PFSK-1 (cell line): ENCODE measurements around the gene RAB3GAP1.

Source experiments
- FOXP2 ChIP-seq: optimal IDR thresholded peaks from 2 replicates; pipeline ENCODE3; 2011; ENCODE audit warnings: borderline replicate concordance, control low read depth, inconsistent platforms; ENCODE audit not compliant: insufficient read depth; ENCODE audit errors: extremely low read length, extremely low read depth
- POLR2AphosphoS5 ChIP-seq: IDR thresholded peaks from 2 replicates; pipeline ENCODE4 v1.6.1; 2012; ENCODE audit warnings: low read depth, mild to moderate bottlenecking, control low read depth, low read length, moderate library complexity
- SIN3A ChIP-seq: IDR thresholded peaks from 2 replicates; pipeline ENCODE4 v1.6.1; 2012; ENCODE audit warnings: mild to moderate bottlenecking, low read length, moderate library complexity, borderline replicate concordance; ENCODE audit not compliant: insufficient read depth
- TAF1 ChIP-seq: IDR thresholded peaks from 2 replicates; pipeline ENCODE4 v1.6.1; 2012; ENCODE audit warnings: low read length, control low read depth, borderline replicate concordance; ENCODE audit not compliant: insufficient read depth
- TF ChIP-seq, protein P1 (sequence below), 2 experiments: IDR thresholded peaks; 2 replicates each; pipeline versions ENCODE4 v1.6.1 to v1.8.0; 2011 to 2012; ENCODE audit warnings: low read depth in 2 of 2, low read length in 2 of 2, control low read depth in 1 of 2, inconsistent platforms in 1 of 2, mild to moderate bottlenecking in 1 of 2, moderate library complexity in 1 of 2; ENCODE audit not compliant: insufficient read depth in 1 of 2

Gene RAB3GAP1

DNA sequence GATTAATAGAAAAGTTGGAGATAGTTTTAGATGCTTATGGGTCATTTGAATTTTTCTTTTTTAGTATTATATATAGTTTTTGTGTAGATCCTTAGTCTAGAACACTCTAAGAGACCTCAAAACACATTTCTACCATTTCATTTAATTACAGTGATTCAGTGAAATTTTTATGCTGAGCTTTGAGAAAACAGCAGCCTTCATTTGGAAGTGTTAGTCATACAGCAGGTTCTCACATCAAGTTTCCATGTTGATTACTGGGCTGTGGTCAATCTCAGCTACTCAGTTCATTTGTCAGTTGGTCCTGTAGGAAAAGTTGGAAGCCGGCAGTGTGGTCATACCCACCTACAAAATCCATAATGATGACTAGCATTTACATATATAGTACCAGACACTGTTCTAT is 42.8 kb upstream of the RAB3GAP1 start:
- no peak for TF ChIP-seq TAF1
- TF ChIP-seq SIN3A = no peak
- TF ChIP-seq, protein P1, sequence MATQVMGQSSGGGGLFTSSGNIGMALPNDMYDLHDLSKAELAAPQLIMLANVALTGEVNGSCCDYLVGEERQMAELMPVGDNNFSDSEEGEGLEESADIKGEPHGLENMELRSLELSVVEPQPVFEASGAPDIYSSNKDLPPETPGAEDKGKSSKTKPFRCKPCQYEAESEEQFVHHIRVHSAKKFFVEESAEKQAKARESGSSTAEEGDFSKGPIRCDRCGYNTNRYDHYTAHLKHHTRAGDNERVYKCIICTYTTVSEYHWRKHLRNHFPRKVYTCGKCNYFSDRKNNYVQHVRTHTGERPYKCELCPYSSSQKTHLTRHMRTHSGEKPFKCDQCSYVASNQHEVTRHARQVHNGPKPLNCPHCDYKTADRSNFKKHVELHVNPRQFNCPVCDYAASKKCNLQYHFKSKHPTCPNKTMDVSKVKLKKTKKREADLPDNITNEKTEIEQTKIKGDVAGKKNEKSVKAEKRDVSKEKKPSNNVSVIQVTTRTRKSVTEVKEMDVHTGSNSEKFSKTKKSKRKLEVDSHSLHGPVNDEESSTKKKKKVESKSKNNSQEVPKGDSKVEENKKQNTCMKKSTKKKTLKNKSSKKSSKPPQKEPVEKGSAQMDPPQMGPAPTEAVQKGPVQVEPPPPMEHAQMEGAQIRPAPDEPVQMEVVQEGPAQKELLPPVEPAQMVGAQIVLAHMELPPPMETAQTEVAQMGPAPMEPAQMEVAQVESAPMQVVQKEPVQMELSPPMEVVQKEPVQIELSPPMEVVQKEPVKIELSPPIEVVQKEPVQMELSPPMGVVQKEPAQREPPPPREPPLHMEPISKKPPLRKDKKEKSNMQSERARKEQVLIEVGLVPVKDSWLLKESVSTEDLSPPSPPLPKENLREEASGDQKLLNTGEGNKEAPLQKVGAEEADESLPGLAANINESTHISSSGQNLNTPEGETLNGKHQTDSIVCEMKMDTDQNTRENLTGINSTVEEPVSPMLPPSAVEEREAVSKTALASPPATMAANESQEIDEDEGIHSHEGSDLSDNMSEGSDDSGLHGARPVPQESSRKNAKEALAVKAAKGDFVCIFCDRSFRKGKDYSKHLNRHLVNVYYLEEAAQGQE (IDR thresholded peaks at IDR 0.05; ENCODE audit: insufficient read depth in 1 of 2, low read depth in 2 of 2, low read length in 2 of 2) = no peak
- no peak for TF ChIP-seq POLR2AphosphoS5
- no peak for TF ChIP-seq FOXP2

DNA sequence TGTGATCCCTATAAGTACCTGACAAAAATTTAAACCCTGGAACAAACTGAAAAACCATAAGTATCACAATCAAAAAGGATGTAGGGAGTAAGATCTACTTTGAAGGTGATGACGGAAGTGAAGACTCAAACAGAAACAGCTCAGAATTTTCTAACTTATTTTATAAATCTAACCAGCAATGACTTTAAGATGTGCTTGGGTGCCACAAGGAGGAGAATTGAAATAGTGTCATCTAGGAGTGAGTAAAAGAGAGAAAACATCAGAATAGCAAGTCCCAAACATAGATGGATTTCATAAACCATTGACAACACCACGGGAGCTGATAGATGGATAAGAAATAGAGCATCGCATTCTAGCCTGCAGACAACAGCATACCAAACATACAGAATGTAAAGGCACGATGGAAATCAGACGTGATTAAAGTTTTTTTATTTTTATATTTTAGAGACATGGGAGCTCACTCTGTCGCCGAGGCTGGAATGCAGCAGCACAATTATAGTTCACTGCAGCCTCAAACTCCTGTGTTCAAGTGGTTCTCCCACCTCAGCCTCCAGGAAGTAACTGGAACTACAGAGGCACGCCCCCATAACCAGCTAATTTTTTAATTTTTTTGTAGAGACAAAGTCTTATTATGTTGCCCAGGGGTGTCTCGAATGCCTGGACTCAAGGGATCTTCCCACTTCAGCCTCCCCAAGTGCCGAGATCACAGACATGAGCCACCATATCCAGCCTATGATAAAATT is 41.7 kb upstream of the RAB3GAP1 start:
- TF ChIP-seq FOXP2 (no peak), TAF1 (no peak), SIN3A (no peak), POLR2AphosphoS5 (no peak)
- TF ChIP-seq, protein P1 (IDR thresholded peaks at IDR 0.05; ENCODE audit: insufficient read depth in 1 of 2, low read depth in 2 of 2, low read length in 2 of 2) = no peak

DNA sequence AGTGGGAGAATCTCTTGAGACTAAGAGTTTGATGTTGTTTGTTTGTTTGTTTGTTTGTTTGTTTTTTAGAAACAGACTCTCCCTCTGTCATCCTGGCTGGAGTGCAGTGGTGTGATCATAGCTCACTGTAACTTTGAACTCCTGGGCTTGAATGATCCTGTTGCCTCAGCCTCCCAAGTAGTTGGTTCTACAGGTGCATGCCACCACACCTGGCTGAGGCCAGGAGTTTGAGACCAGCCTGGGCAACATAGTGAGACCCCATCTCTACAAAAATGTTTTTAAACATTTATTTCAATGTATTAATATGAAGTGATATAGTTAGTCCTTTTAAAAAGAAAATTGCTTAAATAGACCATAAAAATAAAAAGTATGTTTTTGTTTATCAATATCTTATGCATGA is 40.5 kb upstream of the RAB3GAP1 start:
- TF ChIP-seq, protein P1 (IDR thresholded peaks at IDR 0.05; ENCODE audit: insufficient read depth in 1 of 2, low read depth in 2 of 2, low read length in 2 of 2) = no peak
- TF ChIP-seq FOXP2 = no peak

DNA sequence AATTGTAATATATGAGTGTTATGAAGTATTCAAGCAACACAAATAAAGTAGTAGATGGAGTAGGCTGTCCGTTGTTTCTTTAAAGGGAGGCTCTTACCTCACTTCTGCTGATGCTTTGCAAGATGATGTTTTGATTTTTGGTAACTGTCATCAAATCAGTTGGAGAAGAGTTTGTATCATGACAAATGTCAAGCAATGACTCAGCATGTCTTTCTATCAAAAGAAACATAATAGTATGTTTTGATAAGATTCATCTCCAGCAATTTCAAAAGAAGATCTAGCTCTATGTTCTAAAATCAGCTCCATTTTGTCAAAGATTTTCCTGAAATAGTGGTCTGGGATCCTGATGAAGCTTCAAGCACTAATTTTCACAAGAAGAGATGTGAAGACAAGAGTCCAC is 30.5 kb upstream of the RAB3GAP1 start:
- TF ChIP-seq, protein P1 (IDR thresholded peaks at IDR 0.05; ENCODE audit: insufficient read depth in 1 of 2, low read depth in 2 of 2, low read length in 2 of 2) = no peak
- TF ChIP-seq SIN3A = no peak
- no peak for TF ChIP-seq FOXP2
- TF ChIP-seq TAF1 = no peak
- no peak for TF ChIP-seq POLR2AphosphoS5
